Measurements from ENCODE around the gene CRKL. TPM values are rescaled to one million over a fixed set of nuclear protein-coding genes. Genes with fewer than 3 reads are reported as not detected.

The CRKL gene
- total RNA-seq, 1 donor: 38.4 TPM

DNA sequence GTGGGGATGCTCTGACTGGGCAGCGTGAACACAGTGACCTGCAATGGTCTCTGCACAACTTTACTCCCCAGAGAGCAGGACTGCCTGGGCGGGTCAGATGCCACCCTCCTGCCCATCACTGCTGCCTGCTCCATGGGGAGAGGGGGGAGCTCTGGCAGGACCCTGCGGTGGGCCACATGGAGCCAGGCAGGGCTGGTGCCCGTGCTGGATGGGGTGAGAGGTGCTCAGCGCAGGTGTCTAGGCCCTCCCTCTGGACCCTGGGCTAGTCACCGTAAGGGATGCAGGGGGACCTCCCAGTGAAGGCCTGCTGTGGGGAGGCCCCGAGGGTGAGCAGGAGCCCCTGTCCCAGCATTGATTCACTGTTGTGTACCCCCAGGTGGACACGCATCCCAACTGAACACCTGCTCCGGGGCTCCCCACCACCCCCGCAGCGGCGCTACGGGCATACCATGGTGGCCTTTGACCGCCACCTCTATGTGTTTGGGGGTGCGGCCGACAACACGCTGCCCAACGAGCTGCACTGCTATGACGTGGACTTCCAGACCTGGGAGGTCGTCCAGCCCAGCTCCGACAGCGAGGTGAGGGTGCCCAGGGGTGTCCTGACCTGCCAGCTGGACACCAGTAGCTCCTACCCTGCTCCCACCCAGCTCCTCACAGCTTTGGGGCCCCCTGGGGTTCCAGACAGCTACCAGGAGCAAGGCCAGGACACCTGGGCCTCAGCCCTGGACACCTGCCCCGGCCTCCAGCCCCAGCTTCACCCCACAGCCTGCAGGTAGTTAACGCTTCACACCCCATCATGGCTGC is 74.2 kb downstream of the CRKL start:
- Histone ChIP-seq H4K20me1 (ENCODE audit: insufficient read depth, low read length) (no peaks in the 10 kb centered on the region), H2AFZ (ENCODE audit: low read length) (no peak overlapping the region), H3K4me3 (ENCODE audit: insufficient read depth, low read length) (no peak overlapping the region), H3K4me2 (ENCODE audit: insufficient read depth, low read length) (no peak overlapping the region), H3K79me2 (ENCODE audit: insufficient read depth, low read length) (no peaks in the 10 kb centered on the region), H3K27ac (ENCODE audit: low read depth, low read length) (no peak overlapping the region), H3K27me3 (ENCODE audit: insufficient read depth, low read length) (no peaks in the 10 kb centered on the region), H3K4me1 (ENCODE audit: insufficient read depth, low read length) (no peaks in the 10 kb centered on the region), H3K9me3 (ENCODE audit: low read depth, low read length) (no peaks in the 10 kb centered on the region), H3K36me3 (ENCODE audit: insufficient read depth, low read length) (peaks cover 48% of the 10 kb centered on the region)
- peak; percentile 80 for DNase-seq (ENCODE audit: insufficient read length, low spot score, missing footprints)
- TF ChIP-seq, protein P1, sequence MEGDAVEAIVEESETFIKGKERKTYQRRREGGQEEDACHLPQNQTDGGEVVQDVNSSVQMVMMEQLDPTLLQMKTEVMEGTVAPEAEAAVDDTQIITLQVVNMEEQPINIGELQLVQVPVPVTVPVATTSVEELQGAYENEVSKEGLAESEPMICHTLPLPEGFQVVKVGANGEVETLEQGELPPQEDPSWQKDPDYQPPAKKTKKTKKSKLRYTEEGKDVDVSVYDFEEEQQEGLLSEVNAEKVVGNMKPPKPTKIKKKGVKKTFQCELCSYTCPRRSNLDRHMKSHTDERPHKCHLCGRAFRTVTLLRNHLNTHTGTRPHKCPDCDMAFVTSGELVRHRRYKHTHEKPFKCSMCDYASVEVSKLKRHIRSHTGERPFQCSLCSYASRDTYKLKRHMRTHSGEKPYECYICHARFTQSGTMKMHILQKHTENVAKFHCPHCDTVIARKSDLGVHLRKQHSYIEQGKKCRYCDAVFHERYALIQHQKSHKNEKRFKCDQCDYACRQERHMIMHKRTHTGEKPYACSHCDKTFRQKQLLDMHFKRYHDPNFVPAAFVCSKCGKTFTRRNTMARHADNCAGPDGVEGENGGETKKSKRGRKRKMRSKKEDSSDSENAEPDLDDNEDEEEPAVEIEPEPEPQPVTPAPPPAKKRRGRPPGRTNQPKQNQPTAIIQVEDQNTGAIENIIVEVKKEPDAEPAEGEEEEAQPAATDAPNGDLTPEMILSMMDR (IDR thresholded peaks at IDR 0.05; ENCODE audit: extremely low read depth, low read depth, low read length): no peak

DNA sequence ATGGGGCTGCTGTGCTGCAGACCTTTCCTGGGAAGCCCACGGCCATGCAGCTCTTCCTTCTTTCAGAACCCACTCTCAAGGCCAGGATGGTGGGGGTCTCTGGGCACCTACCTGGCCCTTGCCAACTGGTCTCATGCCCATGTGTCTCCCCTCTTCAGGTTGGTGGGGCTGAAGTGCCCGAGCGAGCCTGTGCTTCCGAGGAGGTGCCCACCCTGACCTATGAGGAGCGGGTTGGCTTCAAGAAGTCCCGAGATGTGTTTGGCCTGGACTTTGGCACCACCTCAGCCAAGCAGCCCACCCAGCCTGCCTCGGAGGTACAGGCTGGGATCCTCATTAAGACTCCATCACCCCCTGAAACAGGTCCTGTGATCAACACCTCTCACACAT is 74.8 kb downstream of the CRKL start:
- H3K79me2 ChIP-seq (ENCODE audit: insufficient read depth, low read length): no peaks in the 10 kb centered on the region
- H3K4me2 ChIP-seq (ENCODE audit: insufficient read depth, low read length): no peak overlapping the region
- no peak overlapping the region for H3K27ac ChIP-seq (ENCODE audit: low read depth, low read length)
- H3K9me3 ChIP-seq (ENCODE audit: low read depth, low read length): no peaks in the 10 kb centered on the region
- no peak overlapping the region for H3K4me3 ChIP-seq (ENCODE audit: insufficient read depth, low read length)
- H3K4me1 ChIP-seq (ENCODE audit: insufficient read depth, low read length): no peaks in the 10 kb centered on the region
- TF ChIP-seq, protein P1 (IDR thresholded peaks at IDR 0.05; ENCODE audit: extremely low read depth, low read depth, low read length): no peak
- H3K36me3 ChIP-seq (ENCODE audit: insufficient read depth, low read length): peaks cover 47% of the 10 kb centered on the region
- H4K20me1 ChIP-seq (ENCODE audit: insufficient read depth, low read length): no peaks in the 10 kb centered on the region
- H3K27me3 ChIP-seq (ENCODE audit: insufficient read depth, low read length): no peaks in the 10 kb centered on the region
- no peak for DNase-seq (ENCODE audit: insufficient read length, low spot score, missing footprints)
- no peak overlapping the region for H2AFZ ChIP-seq (ENCODE audit: low read length)

DNA sequence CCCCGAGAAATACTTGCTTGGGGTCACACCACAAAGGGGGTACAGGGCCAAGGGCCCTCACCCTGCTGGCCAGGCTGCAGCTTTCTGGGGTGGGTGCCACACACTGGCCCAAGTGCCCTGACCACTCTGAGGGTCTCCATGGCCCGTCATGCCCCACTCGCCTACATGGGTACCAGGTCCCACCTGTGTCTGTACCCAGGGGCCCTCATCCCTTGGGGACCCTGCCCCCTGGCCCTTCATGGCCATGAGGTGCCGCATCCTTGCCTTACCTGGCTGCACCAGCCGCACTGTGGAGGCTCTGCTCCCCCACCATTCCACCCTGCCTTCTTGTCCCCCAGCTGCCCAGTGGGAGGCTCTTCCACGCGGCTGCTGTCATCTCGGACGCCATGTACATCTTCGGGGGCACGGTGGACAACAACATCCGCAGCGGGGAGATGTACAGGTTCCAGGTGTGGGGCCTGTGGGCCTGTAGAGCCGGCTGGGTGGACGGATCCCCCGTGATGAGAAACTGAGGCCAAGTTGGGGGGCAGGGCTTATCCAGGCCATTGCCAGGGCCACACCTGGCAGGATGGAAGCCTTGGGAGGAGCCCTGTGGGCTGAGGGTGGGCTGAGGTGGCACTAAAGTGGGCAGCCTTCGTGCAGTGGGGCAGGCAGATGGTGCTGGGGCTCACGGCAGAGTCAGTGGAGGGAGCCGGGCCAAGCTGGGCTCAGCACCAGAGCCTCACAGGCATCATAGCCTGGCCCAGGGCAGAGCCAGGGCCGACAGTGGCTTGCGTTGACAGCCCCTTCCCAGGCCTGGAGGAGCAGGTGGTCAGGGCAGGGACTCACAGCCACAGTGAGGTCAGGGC is 75.5 kb downstream of the CRKL start:
- no peak overlapping the region for H3K27ac ChIP-seq (ENCODE audit: low read depth, low read length)
- H2AFZ ChIP-seq (ENCODE audit: low read length): no peak overlapping the region
- no peaks in the 10 kb centered on the region for H3K79me2 ChIP-seq (ENCODE audit: insufficient read depth, low read length)
- H3K4me2 ChIP-seq (ENCODE audit: insufficient read depth, low read length): no peak overlapping the region
- DNase-seq (ENCODE audit: insufficient read length, low spot score, missing footprints): no peak
- TF ChIP-seq, protein P1 (IDR thresholded peaks at IDR 0.05; ENCODE audit: extremely low read depth, low read depth, low read length): no peak
- H3K4me3 ChIP-seq (ENCODE audit: insufficient read depth, low read length): no peak overlapping the region
- H3K4me1 ChIP-seq (ENCODE audit: insufficient read depth, low read length): no peaks in the 10 kb centered on the region
- no peaks in the 10 kb centered on the region for H3K27me3 ChIP-seq (ENCODE audit: insufficient read depth, low read length)
- peaks cover 46% of the 10 kb centered on the region for H3K36me3 ChIP-seq (ENCODE audit: insufficient read depth, low read length)
- H4K20me1 ChIP-seq (ENCODE audit: insufficient read depth, low read length): no peaks in the 10 kb centered on the region
- H3K9me3 ChIP-seq (ENCODE audit: low read depth, low read length): no peaks in the 10 kb centered on the region
